ENCODE data around the gene LRRIQ3. TPM values are rescaled to one million over a fixed set of nuclear protein-coding genes. Genes with fewer than 3 reads are reported as not detected.

Gene LRRIQ3
- total RNA-seq, 2 experiments from 2014 or later: 0.96 to 1.1 TPM

DNA sequence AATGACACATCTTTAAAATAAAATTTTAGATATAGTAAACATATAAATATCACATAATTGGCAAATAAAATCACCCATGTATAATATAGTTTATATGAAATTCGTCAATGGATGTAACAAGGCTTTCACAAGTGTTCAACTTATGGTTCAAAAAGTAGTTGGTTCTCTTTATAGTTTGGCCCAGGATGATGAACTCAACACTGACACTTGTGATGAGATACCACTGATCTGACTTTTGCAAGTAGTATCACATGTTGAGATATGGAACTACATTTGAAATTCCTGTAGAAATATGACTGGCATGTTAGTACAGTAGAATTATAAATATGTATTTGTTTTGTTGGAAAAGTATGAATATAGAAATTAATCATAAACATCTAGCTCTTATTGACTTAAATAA lies 39.1 kb upstream of the LRRIQ3 start:
- CTCF ChIA-PET: no interaction called here
- H3K27ac Mint-ChIP-seq: no peak overlapping the region
- no peak for DNase-seq
- no peak overlapping the region for H3K4me3 Mint-ChIP-seq
- TF ChIP-seq, protein P1, sequence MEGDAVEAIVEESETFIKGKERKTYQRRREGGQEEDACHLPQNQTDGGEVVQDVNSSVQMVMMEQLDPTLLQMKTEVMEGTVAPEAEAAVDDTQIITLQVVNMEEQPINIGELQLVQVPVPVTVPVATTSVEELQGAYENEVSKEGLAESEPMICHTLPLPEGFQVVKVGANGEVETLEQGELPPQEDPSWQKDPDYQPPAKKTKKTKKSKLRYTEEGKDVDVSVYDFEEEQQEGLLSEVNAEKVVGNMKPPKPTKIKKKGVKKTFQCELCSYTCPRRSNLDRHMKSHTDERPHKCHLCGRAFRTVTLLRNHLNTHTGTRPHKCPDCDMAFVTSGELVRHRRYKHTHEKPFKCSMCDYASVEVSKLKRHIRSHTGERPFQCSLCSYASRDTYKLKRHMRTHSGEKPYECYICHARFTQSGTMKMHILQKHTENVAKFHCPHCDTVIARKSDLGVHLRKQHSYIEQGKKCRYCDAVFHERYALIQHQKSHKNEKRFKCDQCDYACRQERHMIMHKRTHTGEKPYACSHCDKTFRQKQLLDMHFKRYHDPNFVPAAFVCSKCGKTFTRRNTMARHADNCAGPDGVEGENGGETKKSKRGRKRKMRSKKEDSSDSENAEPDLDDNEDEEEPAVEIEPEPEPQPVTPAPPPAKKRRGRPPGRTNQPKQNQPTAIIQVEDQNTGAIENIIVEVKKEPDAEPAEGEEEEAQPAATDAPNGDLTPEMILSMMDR (IDR thresholded peaks at IDR 0.05): no peak
- no peak for ATAC-seq
- intact Hi-C loops (cut with micrococcal nuclease): no loop called here
- no peaks in the 10 kb centered on the region for H3K36me3 Mint-ChIP-seq (ENCODE audit: low read depth)
- no peaks in the 10 kb centered on the region for H3K4me1 Mint-ChIP-seq (ENCODE audit: low read depth)
- H3K27me3 Mint-ChIP-seq: no peaks in the 10 kb centered on the region
- H3K9me3 Mint-ChIP-seq: no peaks in the 10 kb centered on the region
- POLR2A ChIA-PET: no interaction called here

DNA sequence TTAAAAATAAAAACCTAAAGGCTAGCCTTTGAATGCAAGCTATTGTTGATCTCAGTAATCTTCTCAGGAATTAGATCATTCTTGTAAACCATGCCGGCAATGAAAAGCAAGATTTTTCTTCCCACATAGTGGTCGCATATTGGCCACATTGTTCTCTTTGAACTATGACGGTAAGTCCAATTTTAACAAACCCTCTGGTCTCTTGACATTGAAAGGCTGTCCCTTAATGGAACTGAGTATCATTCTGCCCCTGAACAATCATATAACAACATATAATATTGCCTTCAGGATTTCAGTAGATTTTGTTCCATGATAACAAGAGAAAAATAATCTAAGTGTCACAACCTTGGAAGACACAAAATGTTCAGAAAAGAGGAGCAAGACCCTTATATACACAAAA lies 38.5 kb upstream of the LRRIQ3 start:
- TF ChIP-seq, protein P1 (IDR thresholded peaks at IDR 0.05): no peak
- H3K27me3 Mint-ChIP-seq: no peaks in the 10 kb centered on the region
- H3K4me1 Mint-ChIP-seq (ENCODE audit: low read depth): no peaks in the 10 kb centered on the region
- H3K36me3 Mint-ChIP-seq (ENCODE audit: low read depth): no peaks in the 10 kb centered on the region
- ChIA-PET CTCF (no interaction called here), POLR2A (no interaction called here)
- intact Hi-C loops (cut with micrococcal nuclease): no loop called here
- no peak overlapping the region for H3K27ac Mint-ChIP-seq
- H3K4me3 Mint-ChIP-seq: no peak overlapping the region
- H3K9me3 Mint-ChIP-seq: no peaks in the 10 kb centered on the region
- DNase-seq (no peak), ATAC-seq (no peak)

DNA sequence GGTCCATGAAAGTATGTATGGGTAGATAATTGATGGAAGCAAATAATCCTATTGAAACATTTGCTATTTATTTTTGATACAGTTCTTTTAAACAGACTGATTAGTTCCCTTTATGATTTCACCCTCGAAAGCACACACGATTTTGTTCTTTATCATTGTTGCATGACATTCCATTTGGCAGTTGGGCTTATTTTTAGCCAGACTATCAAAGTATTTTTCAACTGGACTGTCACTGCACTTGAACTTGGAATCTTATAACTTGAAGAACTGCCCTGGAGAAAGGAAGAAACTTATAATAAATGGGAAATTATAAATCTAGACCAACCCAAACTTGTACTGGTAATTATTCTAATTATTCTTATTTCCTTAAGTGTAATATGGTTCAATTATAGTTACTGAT lies 37.2 kb upstream of the LRRIQ3 start, which contains the start of gene TNNI3K:
Gene TNNI3K (plus strand): TSS at position 235 of the 400 bp plus-strand sequence. CDS start 65 bp downstream, at position 300.
- Mint-ChIP-seq H3K27ac (no peak within 1 kb of the TSS), H3K36me3 (ENCODE audit: low read depth) (no peaks in the 10 kb centered on the region), H3K27me3 (no peaks in the 10 kb centered on the region), H3K4me1 (ENCODE audit: low read depth) (no peaks in the 10 kb centered on the region), H3K4me3 (no peak within 1 kb of the TSS), H3K9me3 (no peaks in the 10 kb centered on the region)
- TF ChIP-seq, protein P1 (IDR thresholded peaks at IDR 0.05): no peak
- POLR2A ChIA-PET: no interaction called here
- CTCF ChIA-PET: no interaction called here
- intact Hi-C loops (cut with micrococcal nuclease): no loop called here
- DNase-seq (no peak), ATAC-seq (no peak)

DNA sequence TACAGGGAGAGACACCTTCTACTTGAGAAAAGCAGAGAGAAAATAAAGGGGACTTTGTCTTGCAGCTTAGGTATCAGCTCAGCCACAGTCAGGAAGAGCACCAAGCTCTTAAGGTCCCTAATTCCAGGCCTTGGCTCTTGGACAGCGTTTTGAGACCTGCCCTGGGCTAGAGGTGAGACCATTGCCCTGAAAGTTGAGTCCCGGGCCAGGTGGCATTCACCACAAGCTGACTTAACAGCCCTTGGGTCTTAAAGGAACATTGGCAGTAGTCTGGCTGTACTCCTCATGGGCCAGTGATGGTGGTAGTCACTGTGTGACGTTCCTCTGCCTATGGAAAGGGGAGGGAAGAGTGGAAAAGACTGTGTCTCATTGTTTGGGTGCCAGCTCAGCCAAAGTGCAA lies 25.5 kb upstream of the LRRIQ3 start:
- peaks cover 4% of the 10 kb centered on the region for H3K36me3 Mint-ChIP-seq (ENCODE audit: low read depth)
- CTCF ChIA-PET: interaction anchor here (1.1 kb wide), 1 partner anchor 28 kb away, joined by 3 read pairs; no protein-coding TSS in a partner anchor
- POLR2A ChIA-PET: no interaction called here

DNA sequence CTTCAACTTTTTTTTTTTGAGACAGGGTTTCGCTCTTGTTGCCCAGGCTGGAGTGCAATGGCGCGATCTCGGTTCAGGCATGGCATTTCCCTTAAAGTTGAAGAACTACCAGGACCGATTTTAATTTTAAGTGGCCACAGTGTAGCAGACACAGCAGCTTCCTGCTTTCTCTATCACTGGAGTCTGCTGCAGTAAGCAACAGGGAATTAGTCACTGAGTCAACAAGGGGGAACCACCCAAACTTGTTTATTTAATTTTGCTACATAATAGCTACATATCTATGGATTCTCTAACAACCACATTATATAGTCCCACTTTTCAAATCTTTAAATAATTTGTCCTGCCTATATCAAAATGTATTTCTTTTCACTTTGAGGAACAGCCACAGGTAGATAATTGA lies 24.7 kb upstream of the LRRIQ3 start:
- TF ChIP-seq, protein P1 (IDR thresholded peaks at IDR 0.05): no peak
- H3K27me3 Mint-ChIP-seq: no peaks in the 10 kb centered on the region
- no peaks in the 10 kb centered on the region for H3K4me1 Mint-ChIP-seq (ENCODE audit: low read depth)
- H3K27ac Mint-ChIP-seq: no peak overlapping the region
- POLR2A ChIA-PET: no interaction called here
- peaks cover 35% of the 10 kb centered on the region for H3K9me3 Mint-ChIP-seq
- no peak overlapping the region for H3K4me3 Mint-ChIP-seq
- no peak for ATAC-seq
- peaks cover 4% of the 10 kb centered on the region for H3K36me3 Mint-ChIP-seq (ENCODE audit: low read depth)
- DNase-seq: no peak
- CTCF ChIA-PET: interaction anchor here (1.1 kb wide), 1 partner anchor 28 kb away, joined by 3 read pairs; no protein-coding TSS in a partner anchor
- intact Hi-C loops (cut with micrococcal nuclease): no loop called here

More for the DNA sequence above, 25.5 kb upstream of the LRRIQ3 start:
- peaks cover 38% of the 10 kb centered on the region for H3K9me3 Mint-ChIP-seq
- DNase-seq (no peak), ATAC-seq (no peak)
- no peak overlapping the region for H3K4me3 Mint-ChIP-seq
- H3K27ac Mint-ChIP-seq: no peak overlapping the region
- no peaks in the 10 kb centered on the region for H3K27me3 Mint-ChIP-seq
- TF ChIP-seq, protein P1 (IDR thresholded peaks at IDR 0.05): no peak
- intact Hi-C loops (cut with micrococcal nuclease): no loop called here
- no peaks in the 10 kb centered on the region for H3K4me1 Mint-ChIP-seq (ENCODE audit: low read depth)

Measured in activated CD8-positive, alpha-beta T cell treated with anti-CD3 and anti-CD28 coated beads for 36 hours (primary cell).